Myometrial cell (primary cell): ENCODE measurements around the gene KRTAP3-2. TPM values are rescaled to one million over a fixed set of nuclear protein-coding genes. Genes with fewer than 3 reads are reported as not detected.

Experiments used
- total RNA-seq: library from RNA; depleted of rRNA; stranded (reverse); fragments of >200 nt; gene quantifications from 2 replicates; pipeline ENCODE4 v1.2.3, GENCODE V29; 2015

KRTAP3-2 gene
- total RNA-seq = not detected in 2 replicates

GRCh38 chr17:40999563-40999962 is at the start of gene KRTAP3-2:
KRTAP3-2 (minus strand) TSS chr17:40999906; CDS start chr17:40999853, 53 bp downstream.

GRCh38 chr17:41046735-41047465 is 47.2 kb upstream of the KRTAP3-2 start, which contains the start of gene KRTAP2-1:
KRTAP2-1 (minus strand) TSS chr17:41047316; CDS start chr17:41047267, 49 bp downstream.

GRCh38 chr17:41040783-41041571 is 41.3 kb upstream of the KRTAP3-2 start, which contains the start of gene KRTAP1-1:
KRTAP1-1 (minus strand) TSS chr17:41041450; CDS start chr17:41041397, 53 bp downstream.

GRCh38 chr17:41034346-41034935 is 34.7 kb upstream of the KRTAP3-2 start, which contains the start of gene KRTAP1-3:
KRTAP1-3 (minus strand) TSS chr17:41034874; CDS start chr17:41034821, 53 bp downstream.

GRCh38 chr17:41029633-41030245 is 30.0 kb upstream of the KRTAP3-2 start, which contains the start of gene KRTAP1-4:
KRTAP1-4 (minus strand) TSS chr17:41030195; CDS start chr17:41030078, 117 bp downstream.

GRCh38 chr17:41026715-41027471 is 27.2 kb upstream of the KRTAP3-2 start, which contains the start of gene KRTAP1-5:
KRTAP1-5 (minus strand) TSS chr17:41027208; CDS start chr17:41027155, 53 bp downstream.

GRCh38 chr17:41008811-41009210 is 9.1 kb upstream of the KRTAP3-2 start, which contains the start of gene KRTAP3-1:
KRTAP3-1 (minus strand) TSS chr17:41009128; CDS start chr17:41009074, 54 bp downstream.

GRCh38 chr17:40993839-40994238 is 5.9 kb downstream of the KRTAP3-2 start, which contains the start of gene KRTAP3-3:
KRTAP3-3 (minus strand) TSS chr17:40994164; CDS start chr17:40994097, 67 bp downstream.

GRCh38 chr17:40984226-40984625 is 15.5 kb downstream of the KRTAP3-2 start, which contains the start of gene KRT40:
KRT40 (minus strand) TSS chr17:40984326; CDS start chr17:40984273, 53 bp downstream.

GRCh38 chr17:40966848-40967247 is 32.9 kb downstream of the KRTAP3-2 start, which contains the start of gene KRT39:
KRT39 (minus strand) TSS chr17:40966948; CDS start chr17:40966856, 92 bp downstream.

Other genes starting within 250 kb of the KRTAP3-2 start
- not detected in 2 replicates for gene KRT25, start 244.6 kb downstream of the KRTAP3-2 start, total RNA-seq
- gene KRT26, start 227.7 kb downstream of the KRTAP3-2 start, total RNA-seq = not detected in 2 replicates
- gene KRT27, start 217.4 kb downstream of the KRTAP3-2 start, total RNA-seq = not detected in 2 replicates
- not detected in 2 replicates for gene KRT28, start 199.9 kb downstream of the KRTAP3-2 start, total RNA-seq
- 14.4 and 20.9 TPM in 2 replicates for gene KRT10, start 177.3 kb downstream of the KRTAP3-2 start, total RNA-seq
- under 0.01 TPM in 1 of 2 replicates, not detected in the other for gene KRT12, start 132.7 kb downstream of the KRTAP3-2 start, total RNA-seq
- gene KRT20, start 114.7 kb downstream of the KRTAP3-2 start, total RNA-seq = not detected in 2 replicates
- gene KRT23, start 62.3 kb downstream of the KRTAP3-2 start, total RNA-seq = 3.5 and 4.3 TPM in 2 replicates
- gene KRT39, start 33.0 kb downstream of the KRTAP3-2 start, total RNA-seq = not detected in 2 replicates
- gene KRT40, start 15.6 kb downstream of the KRTAP3-2 start, total RNA-seq = not detected in 2 replicates
- not detected in 2 replicates for gene KRTAP3-3, start 5.7 kb downstream of the KRTAP3-2 start, total RNA-seq
- gene KRTAP3-1, start 9.2 kb upstream of the KRTAP3-2 start, total RNA-seq = not detected in 2 replicates
- gene KRTAP1-5, start 27.3 kb upstream of the KRTAP3-2 start, total RNA-seq = 15.4 and 18.2 TPM in 2 replicates
- gene KRTAP1-4, start 30.3 kb upstream of the KRTAP3-2 start, total RNA-seq = not detected in 2 replicates
- not detected in 2 replicates for gene KRTAP1-3, start 35.0 kb upstream of the KRTAP3-2 start, total RNA-seq
- gene KRTAP1-1, start 41.5 kb upstream of the KRTAP3-2 start, total RNA-seq = 0.35 TPM in 1 of 2 replicates, not detected in the other
- not detected in 2 replicates for gene KRTAP2-1, start 47.4 kb upstream of the KRTAP3-2 start, total RNA-seq
- gene KRTAP2-2, start 55.3 kb upstream of the KRTAP3-2 start, total RNA-seq = not detected in 2 replicates
- gene KRTAP2-3, start 60.2 kb upstream of the KRTAP3-2 start, total RNA-seq = 0.89 TPM in 1 of 2 replicates, not detected in the other
- not detected in 2 replicates for gene KRTAP2-4, start 66.0 kb upstream of the KRTAP3-2 start, total RNA-seq
- not detected in 2 replicates for gene KRTAP4-7, start 84.2 kb upstream of the KRTAP3-2 start, total RNA-seq
- not detected in 2 replicates for gene KRTAP4-8, start 98.2 kb upstream of the KRTAP3-2 start, total RNA-seq
- not detected in 2 replicates for gene KRTAP4-16, start 102.3 kb upstream of the KRTAP3-2 start, total RNA-seq
- not detected in 2 replicates for gene KRTAP4-9, start 105.5 kb upstream of the KRTAP3-2 start, total RNA-seq
- not detected in 2 replicates for gene KRTAP4-11, start 118.5 kb upstream of the KRTAP3-2 start, total RNA-seq
- gene KRTAP4-12, start 124.3 kb upstream of the KRTAP3-2 start, total RNA-seq = not detected in 2 replicates
- gene KRTAP4-6, start 140.6 kb upstream of the KRTAP3-2 start, total RNA-seq = not detected in 2 replicates
- not detected in 2 replicates for gene KRTAP4-5, start 149.9 kb upstream of the KRTAP3-2 start, total RNA-seq
- not detected in 2 replicates for gene KRTAP4-4, start 160.8 kb upstream of the KRTAP3-2 start, total RNA-seq
- not detected in 2 replicates for gene KRTAP4-3, start 168.3 kb upstream of the KRTAP3-2 start, total RNA-seq
- gene KRTAP4-2, start 178.3 kb upstream of the KRTAP3-2 start, total RNA-seq = not detected in 2 replicates
- not detected in 2 replicates for gene KRTAP4-1, start 185.0 kb upstream of the KRTAP3-2 start, total RNA-seq
- gene KRTAP9-1, start 190.0 kb upstream of the KRTAP3-2 start, total RNA-seq = not detected in 2 replicates
- gene KRTAP9-2, start 226.7 kb upstream of the KRTAP3-2 start, total RNA-seq = not detected in 2 replicates
- not detected in 2 replicates for gene KRTAP9-3, start 232.5 kb upstream of the KRTAP3-2 start, total RNA-seq
- gene KRTAP9-8, start 238.1 kb upstream of the KRTAP3-2 start, total RNA-seq = not detected in 2 replicates
- not detected in 2 replicates for gene KRTAP9-4, start 249.8 kb upstream of the KRTAP3-2 start, total RNA-seq